ENCODE data around the gene KIF25. TPM values are rescaled to one million over a fixed set of nuclear protein-coding genes. Genes with fewer than 3 reads are reported as not detected.

The KIF25 gene
- polyA plus RNA-seq, 1 donor from 2014 or later, result not detected

DNA sequence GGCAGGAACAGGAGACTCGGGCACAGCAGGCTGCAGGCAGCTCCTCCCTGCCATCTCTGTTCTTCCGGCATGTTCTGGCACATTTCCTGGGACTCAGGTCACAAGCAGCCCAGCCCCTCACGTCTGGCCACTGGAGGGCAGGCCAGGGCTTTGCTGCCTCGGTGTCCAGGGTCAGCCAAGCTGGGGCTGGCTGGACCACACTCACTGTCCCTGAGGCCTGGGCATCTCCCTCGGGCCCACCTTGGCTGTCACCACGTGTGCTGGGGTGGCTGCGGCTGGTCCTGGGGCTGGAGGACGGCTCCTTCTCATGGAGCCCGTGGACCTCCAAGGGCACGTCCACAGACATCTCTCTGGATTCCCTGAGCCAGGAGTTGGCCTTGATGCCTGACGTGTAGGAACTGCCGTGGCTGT lies 63.1 kb downstream of the KIF25 start:
- Histone ChIP-seq H3K9me3 (ENCODE audit: low read length) (no peaks in the 10 kb centered on the region), H3F3A (ENCODE audit: insufficient read depth, low read length, poor library complexity, severe bottlenecking) (no peaks in the 10 kb centered on the region), H3K79me2 (replicated peaks; ENCODE audit: insufficient read depth, low read length) (no peaks in the 10 kb centered on the region), H3K27ac (ENCODE audit: low read length) (no peak overlapping the region), H4K20me1 (ENCODE audit: insufficient read depth) (no peaks in the 10 kb centered on the region), H3K4me3 (ENCODE audit: low read length) (no peak overlapping the region), H2AFZ (ENCODE audit: low read depth, low read length) (no peak overlapping the region), H3K4me2 (ENCODE audit: low read length) (no peak overlapping the region), H3K9me2 (ENCODE audit: insufficient read depth, low read length) (no peaks in the 10 kb centered on the region), H3K27me3 (ENCODE audit: insufficient read depth, low read depth, low read length) (no peaks in the 10 kb centered on the region), H3K36me3 (ENCODE audit: insufficient read depth, low read length) (no peaks in the 10 kb centered on the region), H3K9ac (ENCODE audit: low read length) (no peak overlapping the region)
- TF ChIP-seq POLR2AphosphoS5 (IDR thresholded peaks at IDR 0.05) (no peak), TAF1 (IDR thresholded peaks at IDR 0.05; ENCODE audit: low read depth) (no peak), RAD21 (conservative IDR thresholded peaks at IDR 0.05) (no peak), SMC3 (conservative IDR thresholded peaks at IDR 0.05; ENCODE audit: poor library complexity) (no peak), EZH2 (IDR thresholded peaks at IDR 0.05; ENCODE audit: borderline replicate concordance, insufficient read depth, low read length, poor library complexity, severe bottlenecking) (no peak), EP300 (conservative IDR thresholded peaks at IDR 0.05; ENCODE audit: poor library complexity, severe bottlenecking) (no peak), MXI1 (conservative IDR thresholded peaks at IDR 0.05; ENCODE audit: poor library complexity, severe bottlenecking) (no peak)
- TF ChIP-seq, protein P1, sequence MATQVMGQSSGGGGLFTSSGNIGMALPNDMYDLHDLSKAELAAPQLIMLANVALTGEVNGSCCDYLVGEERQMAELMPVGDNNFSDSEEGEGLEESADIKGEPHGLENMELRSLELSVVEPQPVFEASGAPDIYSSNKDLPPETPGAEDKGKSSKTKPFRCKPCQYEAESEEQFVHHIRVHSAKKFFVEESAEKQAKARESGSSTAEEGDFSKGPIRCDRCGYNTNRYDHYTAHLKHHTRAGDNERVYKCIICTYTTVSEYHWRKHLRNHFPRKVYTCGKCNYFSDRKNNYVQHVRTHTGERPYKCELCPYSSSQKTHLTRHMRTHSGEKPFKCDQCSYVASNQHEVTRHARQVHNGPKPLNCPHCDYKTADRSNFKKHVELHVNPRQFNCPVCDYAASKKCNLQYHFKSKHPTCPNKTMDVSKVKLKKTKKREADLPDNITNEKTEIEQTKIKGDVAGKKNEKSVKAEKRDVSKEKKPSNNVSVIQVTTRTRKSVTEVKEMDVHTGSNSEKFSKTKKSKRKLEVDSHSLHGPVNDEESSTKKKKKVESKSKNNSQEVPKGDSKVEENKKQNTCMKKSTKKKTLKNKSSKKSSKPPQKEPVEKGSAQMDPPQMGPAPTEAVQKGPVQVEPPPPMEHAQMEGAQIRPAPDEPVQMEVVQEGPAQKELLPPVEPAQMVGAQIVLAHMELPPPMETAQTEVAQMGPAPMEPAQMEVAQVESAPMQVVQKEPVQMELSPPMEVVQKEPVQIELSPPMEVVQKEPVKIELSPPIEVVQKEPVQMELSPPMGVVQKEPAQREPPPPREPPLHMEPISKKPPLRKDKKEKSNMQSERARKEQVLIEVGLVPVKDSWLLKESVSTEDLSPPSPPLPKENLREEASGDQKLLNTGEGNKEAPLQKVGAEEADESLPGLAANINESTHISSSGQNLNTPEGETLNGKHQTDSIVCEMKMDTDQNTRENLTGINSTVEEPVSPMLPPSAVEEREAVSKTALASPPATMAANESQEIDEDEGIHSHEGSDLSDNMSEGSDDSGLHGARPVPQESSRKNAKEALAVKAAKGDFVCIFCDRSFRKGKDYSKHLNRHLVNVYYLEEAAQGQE (IDR thresholded peaks at IDR 0.05; ENCODE audit: borderline replicate concordance), result no peak
- TF ChIP-seq, protein P2, sequence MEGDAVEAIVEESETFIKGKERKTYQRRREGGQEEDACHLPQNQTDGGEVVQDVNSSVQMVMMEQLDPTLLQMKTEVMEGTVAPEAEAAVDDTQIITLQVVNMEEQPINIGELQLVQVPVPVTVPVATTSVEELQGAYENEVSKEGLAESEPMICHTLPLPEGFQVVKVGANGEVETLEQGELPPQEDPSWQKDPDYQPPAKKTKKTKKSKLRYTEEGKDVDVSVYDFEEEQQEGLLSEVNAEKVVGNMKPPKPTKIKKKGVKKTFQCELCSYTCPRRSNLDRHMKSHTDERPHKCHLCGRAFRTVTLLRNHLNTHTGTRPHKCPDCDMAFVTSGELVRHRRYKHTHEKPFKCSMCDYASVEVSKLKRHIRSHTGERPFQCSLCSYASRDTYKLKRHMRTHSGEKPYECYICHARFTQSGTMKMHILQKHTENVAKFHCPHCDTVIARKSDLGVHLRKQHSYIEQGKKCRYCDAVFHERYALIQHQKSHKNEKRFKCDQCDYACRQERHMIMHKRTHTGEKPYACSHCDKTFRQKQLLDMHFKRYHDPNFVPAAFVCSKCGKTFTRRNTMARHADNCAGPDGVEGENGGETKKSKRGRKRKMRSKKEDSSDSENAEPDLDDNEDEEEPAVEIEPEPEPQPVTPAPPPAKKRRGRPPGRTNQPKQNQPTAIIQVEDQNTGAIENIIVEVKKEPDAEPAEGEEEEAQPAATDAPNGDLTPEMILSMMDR (IDR thresholded peaks at IDR 0.05; ENCODE audit: poor library complexity, severe bottlenecking), result no peak

DNA sequence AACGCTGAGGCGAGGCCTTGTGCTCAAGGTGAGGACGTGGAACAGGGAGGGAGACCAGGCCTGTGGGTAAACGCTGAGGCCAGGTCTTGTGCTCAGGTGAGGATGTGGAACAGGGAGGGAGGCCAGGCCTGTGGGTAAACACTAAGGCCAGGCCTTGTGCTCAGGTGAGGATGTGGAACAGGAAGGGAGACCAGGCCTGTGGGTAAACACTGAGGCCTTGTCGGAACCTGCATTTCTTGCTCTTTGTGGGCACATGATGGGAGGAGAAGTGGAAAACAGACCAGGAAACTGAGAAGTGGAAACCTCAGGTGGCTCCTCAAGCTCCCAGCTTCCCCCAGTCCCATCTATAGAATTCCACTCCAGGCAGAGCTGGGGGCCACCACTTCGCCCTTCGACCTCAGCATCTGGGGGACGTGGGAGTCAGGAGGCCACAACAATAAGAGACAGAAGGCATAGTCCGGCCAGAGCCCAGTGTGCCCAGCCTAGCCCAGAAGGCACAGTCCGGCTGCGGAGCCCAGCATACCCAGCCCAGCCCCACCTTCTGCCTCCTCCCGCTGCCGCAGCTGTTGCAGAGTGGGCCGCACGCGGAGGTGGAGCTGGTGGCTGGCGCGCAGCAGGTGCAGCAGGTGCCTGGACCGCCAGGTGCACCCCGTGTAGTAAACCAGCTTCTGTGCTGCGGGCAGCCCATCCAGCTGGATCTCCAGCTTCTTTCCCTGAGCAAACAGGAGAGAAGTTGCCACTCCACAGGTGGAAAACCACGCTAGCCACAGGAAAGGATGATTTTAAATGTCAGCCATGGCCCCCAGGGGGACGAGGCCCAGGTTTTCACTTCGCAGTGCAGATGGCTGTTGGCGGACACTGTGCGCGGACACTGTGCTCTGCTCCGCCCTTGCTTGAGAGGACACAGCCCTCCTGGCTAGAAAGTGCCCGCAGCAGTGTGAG lies 64.1 kb downstream of the KIF25 start:
- Histone ChIP-seq H3K9me3 (ENCODE audit: low read length) (no peaks in the 10 kb centered on the region), H2AFZ (ENCODE audit: low read depth, low read length) (no peak overlapping the region), H3K27me3 (ENCODE audit: insufficient read depth, low read depth, low read length) (no peaks in the 10 kb centered on the region), H3K79me2 (replicated peaks; ENCODE audit: insufficient read depth, low read length) (no peaks in the 10 kb centered on the region), H3K4me2 (ENCODE audit: low read length) (no peak overlapping the region), H4K20me1 (ENCODE audit: insufficient read depth) (no peaks in the 10 kb centered on the region), H3K9ac (ENCODE audit: low read length) (no peak overlapping the region), H3K9me2 (ENCODE audit: insufficient read depth, low read length) (no peaks in the 10 kb centered on the region), H3K27ac (ENCODE audit: low read length) (no peak overlapping the region), H3K4me3 (ENCODE audit: low read length) (no peak overlapping the region), H3F3A (ENCODE audit: insufficient read depth, low read length, poor library complexity, severe bottlenecking) (no peaks in the 10 kb centered on the region), H3K36me3 (ENCODE audit: insufficient read depth, low read length) (no peaks in the 10 kb centered on the region)
- TF ChIP-seq RAD21 (conservative IDR thresholded peaks at IDR 0.05) (no peak), POLR2AphosphoS5 (IDR thresholded peaks at IDR 0.05) (no peak), SMC3 (conservative IDR thresholded peaks at IDR 0.05; ENCODE audit: poor library complexity) (no peak), TAF1 (IDR thresholded peaks at IDR 0.05; ENCODE audit: low read depth) (no peak), MXI1 (conservative IDR thresholded peaks at IDR 0.05; ENCODE audit: poor library complexity, severe bottlenecking) (no peak), EZH2 (IDR thresholded peaks at IDR 0.05; ENCODE audit: borderline replicate concordance, insufficient read depth, low read length, poor library complexity, severe bottlenecking) (no peak), EP300 (conservative IDR thresholded peaks at IDR 0.05; ENCODE audit: poor library complexity, severe bottlenecking) (no peak)
- TF ChIP-seq, protein P2 (IDR thresholded peaks at IDR 0.05; ENCODE audit: poor library complexity, severe bottlenecking), result no peak
- TF ChIP-seq, protein P1 (IDR thresholded peaks at IDR 0.05; ENCODE audit: borderline replicate concordance), result no peak
